Tibial nerve (tissue), 4 donors: Measurements from ENCODE around the gene SETD1B.

Experiments
- EP300 ChIP-seq, 2 donors: sonication (generic); formaldehyde crosslinking; IDR thresholded peaks; one replicate each; pipeline ENCODE4 v1.6.1; 2017; ENCODE audit warnings: antibody characterized with exemption in 2 of 2, mild to moderate bottlenecking in 1 of 2
- POLR2A ChIP-seq, 2 donors: fragments of 450-650 bp; IDR thresholded peaks; one replicate each; pipeline ENCODE4 v1.6.1; 2017; ENCODE audit warnings: antibody characterized with exemption in 2 of 2, mild to moderate bottlenecking in 2 of 2, moderate library complexity in 2 of 2
- TF ChIP-seq, protein P1 (sequence below), 5 experiments: fragments of 200-600 bp in 3 of 5; fragments of 450-650 bp in 2 of 5; sonication (generic) in 3 of 5; IDR thresholded peaks; one replicate each; pipeline ENCODE4 v1.5.1; 2016 to 2019; ENCODE audit warnings: antibody characterized with exemption in 5 of 5, mild to moderate bottlenecking in 3 of 5, moderate library complexity in 2 of 5

DNA sequence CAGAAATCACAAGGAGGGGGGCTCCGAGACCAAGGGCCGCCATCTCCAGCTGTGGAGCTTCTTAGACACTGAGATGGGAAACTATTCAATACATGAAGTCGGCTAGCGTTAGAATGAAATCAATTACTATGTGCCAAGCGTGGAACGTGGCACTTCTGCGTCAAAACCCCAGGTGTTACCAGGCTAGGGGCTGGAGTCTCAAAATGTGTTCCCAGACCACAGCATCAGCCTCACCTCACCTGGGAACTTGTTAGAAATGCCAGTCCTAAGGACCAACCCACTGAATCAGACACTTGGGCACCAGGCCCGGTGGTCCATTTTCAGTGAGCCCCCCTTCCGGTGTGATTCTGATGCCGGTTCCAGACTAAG lies 5.0 kb upstream of the SETD1B start:
- TF ChIP-seq EP300 (IDR thresholded peaks at IDR 0.05) (no peak), POLR2A (IDR thresholded peaks at IDR 0.05) (no peak)
- TF ChIP-seq, protein P1, sequence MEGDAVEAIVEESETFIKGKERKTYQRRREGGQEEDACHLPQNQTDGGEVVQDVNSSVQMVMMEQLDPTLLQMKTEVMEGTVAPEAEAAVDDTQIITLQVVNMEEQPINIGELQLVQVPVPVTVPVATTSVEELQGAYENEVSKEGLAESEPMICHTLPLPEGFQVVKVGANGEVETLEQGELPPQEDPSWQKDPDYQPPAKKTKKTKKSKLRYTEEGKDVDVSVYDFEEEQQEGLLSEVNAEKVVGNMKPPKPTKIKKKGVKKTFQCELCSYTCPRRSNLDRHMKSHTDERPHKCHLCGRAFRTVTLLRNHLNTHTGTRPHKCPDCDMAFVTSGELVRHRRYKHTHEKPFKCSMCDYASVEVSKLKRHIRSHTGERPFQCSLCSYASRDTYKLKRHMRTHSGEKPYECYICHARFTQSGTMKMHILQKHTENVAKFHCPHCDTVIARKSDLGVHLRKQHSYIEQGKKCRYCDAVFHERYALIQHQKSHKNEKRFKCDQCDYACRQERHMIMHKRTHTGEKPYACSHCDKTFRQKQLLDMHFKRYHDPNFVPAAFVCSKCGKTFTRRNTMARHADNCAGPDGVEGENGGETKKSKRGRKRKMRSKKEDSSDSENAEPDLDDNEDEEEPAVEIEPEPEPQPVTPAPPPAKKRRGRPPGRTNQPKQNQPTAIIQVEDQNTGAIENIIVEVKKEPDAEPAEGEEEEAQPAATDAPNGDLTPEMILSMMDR (IDR thresholded peaks at IDR 0.05) = no peak
